NCI-H2196 (cell line): ENCODE measurements around the gene SCN2A.

ENCODE experiments used
- DNase-seq: peaks from one replicate; lab custom pipeline; 2025; ENCODE audit not compliant: unreplicated experiment; lab: John Stamatoyannopoulos, UW

SCN2A gene

DNA sequence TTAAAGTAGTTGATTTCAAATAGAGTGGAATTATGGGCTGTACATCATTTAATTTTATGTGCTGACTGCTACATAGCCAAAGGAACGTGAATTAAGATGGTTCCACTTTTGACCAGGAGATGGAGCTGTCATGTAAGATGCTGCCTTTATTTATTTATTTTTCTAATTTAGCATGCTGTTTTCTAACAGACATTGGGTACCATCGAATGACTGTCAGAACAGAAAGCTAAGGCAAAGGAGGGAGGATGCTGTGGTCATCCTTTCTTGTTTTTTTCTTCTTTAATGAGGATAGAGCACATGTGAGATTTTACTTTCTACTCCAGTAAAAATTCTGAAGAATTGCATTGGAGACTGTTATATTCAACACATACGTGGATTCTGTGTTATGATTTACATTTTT is at the start of gene SCN2A:
Gene SCN2A (plus strand): TSS at position 185 of the 400 bp plus-strand sequence. CDS start 56,410 bp downstream, outside the sequence.
- peak; percentile 79 for DNase-seq

DNA sequence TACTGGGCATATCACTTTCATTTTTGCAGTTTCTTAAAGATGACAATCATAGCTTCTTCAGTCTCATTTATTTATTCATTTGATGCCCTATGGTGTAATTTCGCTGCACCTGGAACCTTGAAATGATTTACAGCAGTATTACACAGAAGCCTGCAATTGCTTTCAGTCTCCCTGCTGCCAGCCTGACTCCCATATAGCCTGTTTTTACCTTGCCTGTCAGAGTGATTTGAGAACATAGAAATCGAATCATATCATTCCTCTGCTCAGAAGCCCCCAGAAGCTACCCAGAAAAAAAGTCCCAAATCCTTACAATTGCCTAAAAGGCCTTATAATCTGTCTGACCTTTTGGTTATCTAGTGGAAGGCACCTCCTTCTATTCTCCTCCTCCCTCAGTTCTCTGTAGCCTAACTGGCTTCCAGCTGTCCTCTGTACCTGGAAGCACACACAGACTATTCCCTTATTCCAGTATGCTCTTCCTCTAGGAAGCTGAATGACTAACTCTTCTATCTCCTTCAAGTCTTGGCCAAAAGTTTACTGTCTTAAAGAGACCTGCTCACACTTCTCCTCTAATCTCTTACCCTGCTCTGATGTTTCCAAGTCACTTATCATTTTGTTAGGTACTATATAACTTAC is 48.0 kb upstream of the SCN2A start:
- peak; percentile 33 for DNase-seq

- DNase-seq = no peak
Measured at GRCh38 chr2:165192729-165193128, 46.5 kb upstream of the SCN2A start.

- DNase-seq = peak; percentile 78
Measured at GRCh38 chr2:165193178-165193777, 45.9 kb upstream of the SCN2A start.

DNA sequence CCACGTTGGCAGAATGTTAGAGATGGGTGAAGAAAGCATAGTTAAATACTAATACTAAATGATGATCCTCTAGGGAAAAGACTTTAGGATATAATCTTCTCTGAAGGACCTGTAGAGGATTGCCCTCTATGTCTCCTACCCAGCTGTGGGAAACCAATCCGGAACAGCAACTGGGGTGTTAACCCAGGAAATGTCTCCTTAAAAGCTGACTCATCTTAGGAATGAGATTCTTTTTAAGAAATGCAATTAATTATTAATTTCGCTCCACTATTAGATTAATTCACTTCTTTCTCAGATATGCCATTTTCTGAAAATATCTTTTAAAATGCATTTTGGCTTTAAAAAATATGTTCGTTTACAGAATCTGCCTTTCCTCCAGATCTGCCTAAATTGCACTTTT is 42.8 kb upstream of the SCN2A start:
- DNase-seq = no peak

GRCh38 chr2:165197346-165197745 is 41.9 kb upstream of the SCN2A start:
- DNase-seq = no peak

GRCh38 chr2:165198181-165198580 is 41.0 kb upstream of the SCN2A start:
- DNase-seq = no peak

- no peak for DNase-seq
Measured at GRCh38 chr2:165202239-165202638, 37.0 kb upstream of the SCN2A start.

- peak; percentile 47 for DNase-seq
Measured at GRCh38 chr2:165203689-165204559, 35.3 kb upstream of the SCN2A start, which contains the start of gene SCN3A. SCN3A (minus strand) TSS chr2:165204050; CDS start chr2:165176394, 27,656 bp downstream.

DNA sequence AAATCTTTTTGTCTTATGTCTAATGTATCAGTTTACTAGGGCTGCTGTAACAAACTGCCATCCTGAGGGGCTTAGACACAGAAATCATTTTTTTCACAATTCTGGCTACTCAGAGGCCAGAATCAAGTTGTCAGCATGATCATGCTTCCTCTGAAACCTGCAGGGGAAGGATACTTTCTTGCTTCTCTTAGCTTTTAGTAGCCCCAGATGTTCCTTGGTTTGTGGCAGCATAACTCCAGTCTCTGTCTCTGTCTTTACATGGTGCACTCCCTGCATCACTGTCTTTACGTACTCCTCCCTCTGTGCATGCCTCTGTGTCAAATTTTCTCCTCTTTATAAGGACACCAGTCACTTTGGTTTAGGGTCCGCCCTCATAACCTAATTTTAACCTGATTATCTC is 33.3 kb upstream of the SCN2A start:
- no peak for DNase-seq

- DNase-seq = no peak
Measured at GRCh38 chr2:165208094-165208493, 31.1 kb upstream of the SCN2A start.

DNA sequence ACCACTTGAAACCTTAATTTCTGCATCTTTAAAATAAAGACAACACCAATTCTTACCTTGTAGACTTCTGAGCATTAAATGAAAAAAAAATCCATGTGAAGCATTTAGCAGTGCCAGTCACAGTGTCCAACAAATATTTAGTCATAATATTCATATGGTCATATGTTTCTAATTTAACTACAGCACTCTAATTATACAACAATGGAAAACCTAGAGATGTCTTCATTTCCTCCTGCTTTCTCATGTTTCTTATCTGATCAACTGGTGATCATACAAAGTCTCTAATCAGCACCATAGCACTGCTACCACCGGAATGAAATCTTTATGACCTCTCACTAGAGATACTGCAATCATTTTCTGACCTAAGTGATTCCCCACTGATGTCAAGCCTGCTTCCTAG is 25.1 kb upstream of the SCN2A start:
- no peak for DNase-seq

DNA sequence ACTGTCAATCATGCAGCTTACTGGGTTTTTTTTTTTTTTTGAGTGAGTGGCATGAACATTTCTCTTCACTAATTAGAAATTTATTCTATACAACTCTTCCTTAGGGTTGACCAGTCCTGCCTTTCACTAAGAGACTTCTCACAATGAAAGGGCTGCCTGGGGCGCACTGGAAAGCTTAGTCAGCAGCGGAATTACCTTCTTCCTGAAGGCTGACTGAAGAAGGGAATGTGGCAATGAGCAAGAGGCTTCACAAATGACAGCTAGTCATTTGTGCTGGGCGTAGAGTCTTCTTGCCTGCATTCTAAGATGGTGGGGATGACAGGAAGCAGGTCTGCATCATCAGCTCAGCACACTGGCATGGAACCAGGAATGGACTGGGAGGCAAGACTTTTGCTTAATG is 19.7 kb upstream of the SCN2A start:
- DNase-seq = no peak

DNA sequence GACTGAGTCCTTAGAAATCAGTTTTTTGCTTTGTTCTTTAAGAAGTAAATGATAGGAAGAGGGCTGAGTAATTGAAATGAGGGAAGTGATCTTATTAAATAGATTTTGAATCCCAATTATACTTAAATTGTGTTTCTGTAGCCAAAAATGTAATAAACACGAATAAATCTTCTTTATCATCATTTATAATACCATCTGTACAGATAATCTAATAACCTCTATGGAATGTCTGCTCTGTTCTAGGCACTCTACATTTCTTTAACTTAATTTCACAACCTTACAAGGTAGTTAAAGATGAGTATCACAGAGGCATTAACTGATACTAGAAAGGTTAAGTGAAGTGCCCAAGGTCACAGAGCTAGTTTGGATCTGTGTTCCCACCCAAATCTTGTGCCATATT is 14.3 kb upstream of the SCN2A start:
- no peak for DNase-seq

DNA sequence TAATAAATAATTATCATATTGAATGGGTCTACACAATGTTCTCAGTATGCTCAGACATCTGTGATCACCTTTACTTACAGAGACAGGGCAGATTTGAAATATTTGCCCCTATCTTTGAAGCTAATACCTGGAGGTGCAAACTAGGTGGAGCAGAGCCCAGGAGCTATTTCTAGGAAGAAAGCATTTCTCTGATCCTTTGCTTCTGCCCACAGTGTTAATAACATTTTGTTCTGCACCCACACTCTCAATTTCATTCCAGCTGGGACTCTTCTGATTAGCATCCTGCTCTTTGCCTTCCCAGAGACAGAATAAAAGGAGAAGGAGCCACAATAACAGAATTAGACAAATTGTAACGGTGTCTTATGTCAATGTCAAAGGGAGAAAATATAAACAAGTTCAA is 11.6 kb upstream of the SCN2A start:
- DNase-seq = no peak

DNA sequence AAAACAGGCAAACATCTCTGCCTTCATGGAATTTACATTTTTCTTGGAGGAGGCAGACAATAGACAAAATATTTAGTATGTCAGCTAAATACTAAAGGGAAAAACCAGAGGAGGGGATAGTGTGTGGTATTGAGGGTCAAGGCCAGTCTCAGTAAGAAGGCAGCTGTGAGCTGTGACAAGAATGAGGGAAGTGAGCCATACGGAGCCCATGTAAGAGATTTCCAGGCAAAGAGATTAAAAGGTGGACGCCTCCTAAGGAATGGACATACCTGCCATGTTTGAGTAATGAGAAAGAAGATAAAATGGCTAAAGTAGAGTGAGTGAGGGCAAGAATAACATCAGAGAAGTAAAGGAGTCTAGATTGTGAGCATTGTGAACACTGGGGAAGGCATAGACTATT is 2.2 kb upstream of the SCN2A start:
- no peak for DNase-seq

DNA sequence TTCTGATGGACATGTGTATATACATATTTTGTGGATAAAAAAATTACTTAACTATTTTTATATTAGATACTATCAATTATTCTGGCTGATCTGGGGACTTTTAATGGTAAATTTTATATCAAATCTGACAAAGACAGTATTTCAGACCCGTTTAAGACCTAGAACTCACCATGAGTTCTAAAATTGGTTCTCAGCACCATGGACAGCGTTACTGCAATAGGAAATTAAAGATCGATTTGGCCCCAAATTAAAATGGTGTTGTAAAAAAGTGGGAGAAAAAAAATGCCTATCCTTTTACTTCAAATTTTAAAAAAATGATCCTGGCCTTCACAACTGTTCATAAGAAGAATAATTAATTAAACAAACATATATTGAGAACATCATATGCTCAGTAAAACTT is 919 bp upstream of the SCN2A start:
- DNase-seq = no peak

DNA sequence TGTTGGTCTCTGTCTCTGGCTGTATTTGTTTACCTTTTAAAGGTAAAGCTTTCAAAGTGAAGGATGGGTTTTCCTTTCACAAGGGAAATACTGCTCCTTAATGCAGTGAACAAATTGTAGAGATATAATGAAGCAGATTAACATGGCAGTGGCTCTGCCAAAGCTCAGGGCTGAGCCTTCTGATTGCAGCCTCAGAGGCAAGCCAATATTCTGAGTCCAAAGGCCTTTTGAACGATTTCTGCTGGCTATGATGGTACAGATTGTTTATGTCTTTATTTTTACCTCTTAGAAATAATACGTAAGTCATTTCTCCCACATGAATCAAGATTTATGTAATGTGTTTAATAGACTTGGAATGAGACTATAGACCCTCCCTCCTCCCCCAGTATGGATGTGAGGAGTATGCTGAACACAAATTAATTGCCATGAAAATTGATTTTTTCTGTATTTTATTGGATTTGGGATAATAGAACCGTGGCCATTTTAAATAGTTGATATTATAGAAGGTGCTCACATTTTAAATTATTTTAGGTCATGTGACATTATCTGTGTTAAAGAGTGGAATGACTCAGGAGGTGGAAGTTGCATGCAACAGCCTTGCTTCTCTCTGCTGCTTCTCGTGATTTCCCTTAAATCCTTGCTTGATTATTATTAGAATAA is 772 bp downstream of the SCN2A start:
- DNase-seq = no peak

DNA sequence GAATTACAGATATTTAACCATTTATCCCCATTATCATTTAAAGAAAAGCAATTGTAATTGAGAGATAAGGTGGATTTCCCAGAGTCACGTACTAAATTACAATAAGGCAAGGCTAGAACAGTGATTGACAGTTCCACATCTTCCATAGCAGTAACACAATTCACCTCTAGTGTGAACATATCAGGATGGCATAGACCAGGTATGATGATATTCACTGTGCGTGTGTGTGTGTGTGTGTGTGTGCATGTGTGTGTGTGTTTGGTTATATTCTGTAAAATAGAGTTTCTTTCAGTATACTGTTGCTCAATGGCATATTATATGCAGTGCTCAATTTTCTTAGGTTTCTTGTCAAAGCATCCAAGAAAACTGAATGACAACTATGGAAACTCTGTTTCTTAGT is 1.7 kb downstream of the SCN2A start:
- DNase-seq = no peak

- DNase-seq = no peak
Measured at GRCh38 chr2:165245081-165245793, 6.0 kb downstream of the SCN2A start.

DNA sequence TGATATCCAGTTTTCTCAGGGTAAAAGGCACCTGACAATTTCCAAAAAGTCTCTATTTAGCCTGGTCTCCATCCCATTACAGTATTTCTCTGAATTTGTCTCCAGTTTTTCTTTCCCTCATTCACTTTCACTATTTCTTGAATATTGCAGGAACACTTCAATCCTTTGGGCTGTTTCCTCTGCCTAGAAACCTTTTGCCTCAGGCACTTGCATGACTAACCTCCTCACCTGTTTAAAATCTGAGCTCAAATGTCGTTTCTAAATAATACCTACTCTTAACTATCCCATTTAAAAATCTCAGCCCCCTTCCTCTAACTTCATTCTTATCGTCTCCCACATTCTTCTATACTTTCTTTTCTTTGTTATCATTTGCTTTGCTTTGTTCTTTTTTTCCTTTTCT is 9.0 kb downstream of the SCN2A start:
- no peak for DNase-seq
